Skeletal muscle satellite cell (primary cell): ENCODE measurements around the gene GLCCI1.
"Not testable (repeated sequence)": the region's sequence is repeated elsewhere in the genome, so short reads cannot be mapped to it uniquely, and the experiment has no call there.

Experiments used
- H3K27me3 ChIP-seq: 2 replicates; pipeline ENCODE4 v1.7.0; 2013; ENCODE audit warnings: low read length; ENCODE audit not compliant: control insufficient read depth, insufficient read depth
- H3K36me3 ChIP-seq: 2 replicates; pipeline ENCODE4 v1.7.0; 2013; ENCODE audit warnings: mild to moderate bottlenecking, control low read depth, low read length; ENCODE audit not compliant: insufficient read depth
- H3K4me1 ChIP-seq: 2 replicates; pipeline ENCODE4 v1.7.0; 2013; ENCODE audit warnings: low read length; ENCODE audit not compliant: control insufficient read depth, insufficient read depth
- H3K4me2 ChIP-seq: 2 replicates; pipeline ENCODE4 v1.7.0; 2013; ENCODE audit warnings: mild to moderate bottlenecking, low read length
- H3K4me3 ChIP-seq: 2 replicates; pipeline ENCODE4 v1.7.0; 2013; ENCODE audit warnings: low read length
- H3K9ac ChIP-seq: 2 replicates; pipeline ENCODE4 v1.7.0; 2013; ENCODE audit warnings: mild to moderate bottlenecking, low read depth, low read length, moderate library complexity
- H3K9me3 ChIP-seq: replicated peaks from 2 replicates; pipeline ENCODE4 v1.7.0; 2013; ENCODE audit warnings: mild to moderate bottlenecking, control low read depth, low read length

Gene GLCCI1

GRCh38 chr7:8058322-8058721 lies 89.7 kb downstream of the GLCCI1 start:
- peaks cover 3% of the 10 kb centered on the region for H3K36me3 ChIP-seq
- no peak overlapping the region for H3K9ac ChIP-seq
- no peaks in the 10 kb centered on the region for H3K27me3 ChIP-seq
- H3K9me3 ChIP-seq, result no peaks in the 10 kb centered on the region
- H3K4me2 ChIP-seq, result no peak overlapping the region
- H3K4me1 ChIP-seq, result no peaks in the 10 kb centered on the region
- no peak overlapping the region for H3K4me3 ChIP-seq

GRCh38 chr7:8058852-8059251 lies 90.3 kb downstream of the GLCCI1 start:
- Histone ChIP-seq H3K36me3 (peaks cover 3% of the 10 kb centered on the region), H3K4me2 (no peak overlapping the region), H3K27me3 (no peaks in the 10 kb centered on the region), H3K9me3 (no peaks in the 10 kb centered on the region), H3K9ac (no peak overlapping the region), H3K4me1 (peaks cover 4% of the 10 kb centered on the region), H3K4me3 (no peak overlapping the region)

- H3K4me3 ChIP-seq, result no peak overlapping the region
- peaks cover 3% of the 10 kb centered on the region for H3K36me3 ChIP-seq
- no peak overlapping the region for H3K9ac ChIP-seq
- H3K4me2 ChIP-seq, result no peak overlapping the region
- H3K27me3 ChIP-seq, result no peaks in the 10 kb centered on the region
- peaks cover 17% of the 10 kb centered on the region for H3K4me1 ChIP-seq
- no peaks in the 10 kb centered on the region for H3K9me3 ChIP-seq
Observed at GRCh38 chr7:8060241-8060640, 91.6 kb downstream of the GLCCI1 start.

DNA sequence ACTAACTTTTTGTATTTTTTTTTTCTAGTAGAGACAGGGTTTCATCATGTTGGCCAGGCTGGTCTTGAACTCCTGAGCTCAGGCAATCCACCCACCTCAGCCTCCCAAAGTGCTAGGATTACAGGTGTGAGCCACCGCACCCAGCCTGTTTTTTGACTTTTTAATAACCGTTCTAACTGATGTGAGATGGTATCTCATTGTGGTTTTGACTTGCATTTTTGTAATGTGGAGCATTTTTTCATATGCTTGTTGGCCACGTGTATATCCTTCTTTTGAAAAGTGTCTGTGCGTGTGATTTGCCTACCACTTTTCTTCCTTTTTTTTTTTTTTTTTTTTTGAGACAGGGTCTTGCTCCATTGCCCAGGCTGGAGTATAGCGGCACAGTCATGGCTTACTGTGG lies 94.7 kb downstream of the GLCCI1 start:
- not testable (repeated sequence) for H3K4me2 ChIP-seq, H3K27me3 ChIP-seq, H3K36me3 ChIP-seq, H3K9ac ChIP-seq, H3K4me3 ChIP-seq, H3K9me3 ChIP-seq
- peaks cover 29% of the 10 kb centered on the region for H3K4me1 ChIP-seq

DNA sequence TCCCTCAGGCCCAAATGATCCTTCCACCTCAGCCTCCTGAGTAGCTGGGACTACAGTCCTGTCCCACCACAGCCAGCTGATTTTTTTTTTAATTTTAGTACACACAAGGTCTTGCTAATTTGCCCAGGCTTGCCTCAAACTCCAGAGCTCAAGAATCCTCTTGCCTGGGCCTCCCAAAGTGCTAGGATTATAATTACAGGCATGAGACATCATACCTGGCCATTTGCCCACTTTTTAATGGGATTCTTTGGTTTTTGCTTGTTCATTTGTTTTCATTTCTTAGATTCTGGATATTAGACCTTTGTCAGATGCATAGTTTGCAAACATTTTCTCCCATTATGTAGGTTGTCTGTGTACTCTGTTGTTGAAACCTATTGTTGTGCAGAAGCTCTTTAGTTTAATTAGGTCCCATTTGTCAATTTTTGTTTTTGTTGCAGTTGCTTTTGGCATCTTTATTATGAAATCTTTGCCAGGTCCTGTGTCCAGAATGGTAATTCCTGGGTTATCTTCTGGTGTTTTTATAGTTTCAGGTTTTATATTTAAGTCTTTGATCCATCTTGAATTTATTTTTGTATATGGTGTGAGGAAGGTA lies 95.2 kb downstream of the GLCCI1 start:
- no peaks in the 10 kb centered on the region for H3K9me3 ChIP-seq
- H3K27me3 ChIP-seq, result no peaks in the 10 kb centered on the region
- H3K4me1 ChIP-seq, result peaks cover 29% of the 10 kb centered on the region
- H3K4me2 ChIP-seq, result no peak overlapping the region
- H3K36me3 ChIP-seq, result no peaks in the 10 kb centered on the region
- H3K9ac ChIP-seq, result no peak overlapping the region
- no peak overlapping the region for H3K4me3 ChIP-seq

DNA sequence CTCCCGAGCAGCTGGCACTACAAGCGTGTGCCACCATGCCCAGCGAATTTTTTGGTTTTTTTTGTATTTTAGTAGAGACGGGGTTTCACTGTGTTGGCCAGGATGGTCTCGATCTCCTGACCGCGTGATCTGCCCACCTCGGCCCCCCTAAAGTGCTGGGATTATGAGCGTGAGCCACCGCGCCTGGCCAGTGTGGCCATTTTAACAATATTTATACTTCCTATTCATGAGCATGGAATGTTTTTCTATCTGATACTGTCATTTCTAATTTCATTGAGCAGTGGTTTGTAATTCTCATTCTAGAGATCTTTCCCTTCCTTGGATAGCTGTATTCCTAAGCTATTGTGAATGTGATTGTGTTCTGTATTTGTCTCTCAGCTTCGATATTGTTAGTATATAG lies 96.2 kb downstream of the GLCCI1 start:
- Histone ChIP-seq H3K9ac (peak overlapping the region; percentile 61), H3K4me2 (peak overlapping the region; percentile 27), H3K36me3 (no peaks in the 10 kb centered on the region), H3K4me1 (peaks cover 29% of the 10 kb centered on the region), H3K4me3 (no peak overlapping the region), H3K27me3 (no peaks in the 10 kb centered on the region), H3K9me3 (no peaks in the 10 kb centered on the region)

DNA sequence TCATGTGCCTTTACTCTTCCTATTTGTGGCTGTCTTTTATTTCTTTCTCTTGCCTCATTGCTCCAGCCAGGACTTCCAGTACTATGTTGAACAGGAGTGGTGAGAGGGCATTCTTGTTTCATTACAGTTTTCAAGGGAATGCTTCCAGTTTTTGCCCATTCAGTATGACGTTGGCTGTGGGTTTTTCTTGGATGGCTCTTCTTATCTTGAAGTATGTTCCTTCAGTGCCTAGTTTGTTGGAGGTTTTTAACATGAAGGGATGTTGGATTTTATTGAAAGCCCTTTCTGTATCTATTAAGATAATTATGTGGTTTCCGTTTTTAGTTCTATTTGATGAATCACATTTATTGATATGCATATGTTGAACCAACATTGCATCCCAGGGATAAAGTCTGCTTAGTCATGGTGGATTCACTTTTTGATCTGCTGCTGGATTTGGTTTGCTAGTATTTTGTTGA lies 96.8 kb downstream of the GLCCI1 start:
- Histone ChIP-seq H3K27me3 (no peaks in the 10 kb centered on the region), H3K4me3 (no peak overlapping the region), H3K4me1 (peaks cover 29% of the 10 kb centered on the region), H3K36me3 (no peaks in the 10 kb centered on the region), H3K4me2 (peak overlapping the region; percentile 27), H3K9me3 (no peaks in the 10 kb centered on the region), H3K9ac (peak overlapping the region; percentile 61)

DNA sequence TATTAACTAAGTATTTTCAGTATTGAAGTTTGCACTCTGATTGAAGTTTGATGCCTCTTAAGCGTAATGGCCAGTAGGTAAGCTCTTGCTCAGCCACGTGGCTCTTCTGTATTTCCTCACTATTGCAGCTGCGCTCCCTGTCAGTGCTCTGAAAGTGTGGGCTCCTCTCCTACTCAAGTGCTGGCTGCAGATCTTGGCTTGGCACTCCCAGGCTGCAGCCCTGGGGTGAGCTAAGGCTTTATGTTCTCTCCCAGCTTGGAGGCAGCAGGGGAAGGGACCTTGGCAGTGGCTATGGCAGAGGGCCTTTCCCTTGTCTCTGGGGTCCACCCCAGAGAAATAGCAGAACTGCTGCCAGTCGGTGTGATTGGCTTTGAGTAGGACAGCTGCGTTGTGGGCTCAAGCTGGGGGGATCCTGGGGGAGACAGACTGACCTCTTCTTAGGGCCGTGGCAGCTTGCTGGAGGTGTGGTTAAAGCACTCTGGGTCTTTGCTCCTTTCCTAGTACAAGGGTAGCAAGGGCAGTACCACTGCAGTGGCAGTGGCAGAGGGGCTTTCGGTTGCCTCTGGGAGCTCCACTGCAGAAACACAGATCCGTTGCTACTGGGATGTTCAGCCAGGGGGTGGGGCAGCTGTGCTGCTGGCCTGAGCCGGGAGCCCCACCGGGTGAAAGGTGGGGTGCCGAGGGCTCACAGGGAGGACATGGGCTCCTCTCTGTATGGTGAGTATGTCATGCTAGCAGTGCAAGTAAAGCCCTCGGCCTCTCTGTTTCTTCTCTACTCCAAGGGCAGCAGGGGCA lies 100.5 kb downstream of the GLCCI1 start:
- Histone ChIP-seq H3K9ac (no peak overlapping the region), H3K27me3 (no peaks in the 10 kb centered on the region), H3K4me2 (no peak overlapping the region), H3K4me3 (no peak overlapping the region), H3K9me3 (no peaks in the 10 kb centered on the region), H3K36me3 (no peaks in the 10 kb centered on the region), H3K4me1 (peaks cover 23% of the 10 kb centered on the region)

- no peak overlapping the region for H3K4me3 ChIP-seq
- no peaks in the 10 kb centered on the region for H3K27me3 ChIP-seq
- H3K4me1 ChIP-seq, result peaks cover 8% of the 10 kb centered on the region
- H3K9me3 ChIP-seq, result no peaks in the 10 kb centered on the region
- no peaks in the 10 kb centered on the region for H3K36me3 ChIP-seq
- no peak overlapping the region for H3K4me2 ChIP-seq
- no peak overlapping the region for H3K9ac ChIP-seq
Observed at GRCh38 chr7:8070451-8071180, 102.0 kb downstream of the GLCCI1 start.

- Histone ChIP-seq H3K9me3 (no peaks in the 10 kb centered on the region), H3K4me3 (no peak overlapping the region), H3K4me1 (no peaks in the 10 kb centered on the region), H3K27me3 (no peaks in the 10 kb centered on the region), H3K4me2 (no peak overlapping the region), H3K36me3 (no peaks in the 10 kb centered on the region), H3K9ac (no peak overlapping the region)
Observed at GRCh38 chr7:8078418-8078817, 109.8 kb downstream of the GLCCI1 start.

- H3K4me3 ChIP-seq, result no peak overlapping the region
- H3K9ac ChIP-seq, result no peak overlapping the region
- H3K36me3 ChIP-seq, result peaks cover 18% of the 10 kb centered on the region
- H3K4me1 ChIP-seq, result no peaks in the 10 kb centered on the region
- H3K9me3 ChIP-seq, result no peaks in the 10 kb centered on the region
- H3K4me2 ChIP-seq, result no peak overlapping the region
- no peaks in the 10 kb centered on the region for H3K27me3 ChIP-seq
Observed at GRCh38 chr7:8082762-8083161, 114.2 kb downstream of the GLCCI1 start.
